ENCODE measurements around the gene ARHGAP6.
"Not testable (repeated sequence)": the region's sequence is repeated elsewhere in the genome, so short reads cannot be mapped to it uniquely, and the experiment has no call there.

GRCh38 chrX:11519234-11519633 is 146.5 kb downstream of the ARHGAP6 start:
- not testable (repeated sequence) for TF ChIP-seq CTCF (IDR thresholded peaks at IDR 0.05); REST (IDR thresholded peaks at IDR 0.05); FOSL2 (IDR thresholded peaks at IDR 0.05); FOSL2 (CRISPR knock-in tag; IDR thresholded peaks at IDR 0.05)
- TF ChIP-seq, protein P1, sequence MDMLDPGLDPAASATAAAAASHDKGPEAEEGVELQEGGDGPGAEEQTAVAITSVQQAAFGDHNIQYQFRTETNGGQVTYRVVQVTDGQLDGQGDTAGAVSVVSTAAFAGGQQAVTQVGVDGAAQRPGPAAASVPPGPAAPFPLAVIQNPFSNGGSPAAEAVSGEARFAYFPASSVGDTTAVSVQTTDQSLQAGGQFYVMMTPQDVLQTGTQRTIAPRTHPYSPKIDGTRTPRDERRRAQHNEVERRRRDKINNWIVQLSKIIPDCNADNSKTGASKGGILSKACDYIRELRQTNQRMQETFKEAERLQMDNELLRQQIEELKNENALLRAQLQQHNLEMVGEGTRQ (IDR thresholded peaks at IDR 0.05) = not testable (repeated sequence)

Measured in A549 (cell line).